Panc1 (cell line): Measurements from ENCODE around the gene COX5A. TPM values are rescaled to one million over a fixed set of nuclear protein-coding genes. Genes with fewer than 3 reads are reported as not detected.
"Not testable (repeated sequence)": the region's sequence is repeated elsewhere in the genome, so short reads cannot be mapped to it uniquely, and the experiment has no call there.

Experiments used
- ATAC-seq: fragments of 200-7000 bp; cut with Tn5 transposase; 2 replicates; pipeline ENCODE4 v1.9.1; 2020; ENCODE audit warnings: mild to moderate bottlenecking, moderate library complexity
- BruUV-seq: library from RNA; stranded (reverse); fragments of 400-500 nt; replicated peaks from 2 replicates; lab custom pipeline; 2021; lab: Mats Ljungman, UMichigan
- CTCF ChIA-PET: fragments of 300-600 bp; sonication (Branson Sonifier 250); formaldehyde crosslinking; loops from one replicate; lab custom pipeline; 2022; ENCODE audit warnings: antibody characterized with exemption; lab: Charles Lee
- POLR2A ChIA-PET: fragments of 300-600 bp; sonication (Branson Sonifier 250); formaldehyde crosslinking; loops from one replicate; lab custom pipeline; 2022; ENCODE audit warnings: antibody characterized with exemption; lab: Charles Lee
- DNase-seq: peaks from one replicate; pipeline ENCODE4 v3.0.0-alpha.2; 2010; ENCODE audit warnings: low read depth, low spot score
- H3K27ac ChIP-seq: 2 replicates; pipeline ENCODE4 v1.5.1; 2011; ENCODE audit warnings: mild to moderate bottlenecking, low read length, inconsistent platforms
- H3K27me3 ChIP-seq: fragments of 200-500 bp; sonication (Bioruptor generic); 2 replicates; pipeline ENCODE4 v1.6.0; 2014; ENCODE audit warnings: low read length, inconsistent platforms; ENCODE audit not compliant: control insufficient read depth, insufficient read depth
- H3K36me3 ChIP-seq: fragments of 200-500 bp; sonication (Bioruptor generic); 2 replicates; pipeline ENCODE4 v1.5.1; 2014; ENCODE audit warnings: inconsistent platforms, mild to moderate bottlenecking, low read length, moderate library complexity; ENCODE audit not compliant: control insufficient read depth, insufficient read depth
- H3K4me1 ChIP-seq: 2 replicates; pipeline ENCODE4 v1.5.1; 2011; ENCODE audit warnings: inconsistent platforms, mild to moderate bottlenecking, low read length, moderate library complexity; ENCODE audit not compliant: control insufficient read depth, insufficient read depth
- H3K4me3 ChIP-seq, 2 experiments: 2 replicates each; pipeline ENCODE4 v1.5.1; 2011 to 2012; ENCODE audit warnings: low read depth in 2 of 2, low read length in 2 of 2, mild to moderate bottlenecking in 2 of 2, inconsistent platforms in 1 of 2, moderate library complexity in 1 of 2
- H3K9me3 ChIP-seq: fragments of 200-500 bp; sonication (Bioruptor generic); 2 replicates; pipeline ENCODE4 v1.5.1; 2014; ENCODE audit warnings: low read depth, mild to moderate bottlenecking, inconsistent platforms, low read length, moderate library complexity; ENCODE audit not compliant: control insufficient read depth, insufficient read depth
- POLR2AphosphoS5 ChIP-seq: IDR thresholded peaks from 2 replicates; pipeline ENCODE4 v1.6.1; 2012; ENCODE audit warnings: mild to moderate bottlenecking, low read depth, low read length, moderate library complexity
- SIN3A ChIP-seq: IDR thresholded peaks from 2 replicates; pipeline ENCODE4 v1.6.1; 2012; ENCODE audit warnings: low read depth, mild to moderate bottlenecking, low read length, moderate library complexity, borderline replicate concordance; ENCODE audit not compliant: insufficient read depth
- TCF7L2 ChIP-seq: IDR thresholded peaks from 2 replicates; pipeline ENCODE4 v1.6.1; 2011; ENCODE audit warnings: mild to moderate bottlenecking, low read depth, low read length, inconsistent platforms
- in situ Hi-C: cut with HindIII; loops from 2 replicates; pipeline ENCODE4 v1.10.0; 2016; ENCODE audit warnings: low sequenced_read_pairs, low pct_unique_long_range_greater_than_20kb
- intact Hi-C: fragments of 100-400 bp; cut with micrococcal nuclease; formaldehyde crosslinking; loops from one replicate; pipeline ENCODE4 v1.10.0; 2022; ENCODE audit not compliant: unreplicated experiment
- total RNA-seq: library from RNA; stranded (reverse); gene quantifications from one replicate; pipeline ENCODE4 v1.2.1, GENCODE V29; 2021; ENCODE audit not compliant: unreplicated experiment
- TF ChIP-seq, protein P1 (sequence below), 2 experiments: IDR thresholded peaks; 2 replicates each; pipeline ENCODE4 v1.6.1; 2011 to 2012; ENCODE audit warnings: low read depth in 2 of 2, control low read depth in 1 of 2, low read length in 1 of 2, mild to moderate bottlenecking in 1 of 2, moderate library complexity in 1 of 2; ENCODE audit not compliant: insufficient read depth in 1 of 2
- TF ChIP-seq, protein P2 (sequence below): fragments of 450-650 bp; IDR thresholded peaks from 2 replicates; pipeline ENCODE4 v1.5.1; 2017; ENCODE audit warnings: mild to moderate bottlenecking

COX5A gene
- total RNA-seq, 1 experiment from 2014 or later = 353 TPM

DNA sequence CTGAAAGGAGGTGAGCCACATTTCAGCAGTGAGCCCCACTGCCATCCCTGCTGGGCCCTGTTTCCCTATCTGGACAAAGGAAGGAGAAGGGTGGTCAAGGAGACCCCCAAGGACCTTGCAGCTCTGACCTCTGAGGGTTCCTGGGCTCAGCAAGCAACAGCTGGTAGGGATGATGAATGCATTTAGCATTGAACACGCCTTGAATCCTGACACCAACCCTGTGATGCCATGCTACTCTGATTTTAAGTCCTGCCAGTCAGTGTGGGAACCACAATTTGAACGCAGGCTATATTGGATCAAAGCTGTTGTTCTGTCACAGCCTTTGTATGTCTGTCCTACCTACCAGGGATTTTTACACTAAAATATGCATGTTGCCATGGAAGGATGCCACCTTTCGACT is 41.6 kb downstream of the COX5A start:
- BruUV-seq = no TSS peak
- no peaks in the 10 kb centered on the region for H3K4me1 ChIP-seq
- no peak overlapping the region for H3K27ac ChIP-seq
- ATAC-seq = no peak
- intact Hi-C loops (no loop called here), in situ Hi-C loops (no loop called here)
- CTCF ChIA-PET = no interaction called here
- no peak overlapping the region for H3K4me3 ChIP-seq
- TF ChIP-seq, protein P1, sequence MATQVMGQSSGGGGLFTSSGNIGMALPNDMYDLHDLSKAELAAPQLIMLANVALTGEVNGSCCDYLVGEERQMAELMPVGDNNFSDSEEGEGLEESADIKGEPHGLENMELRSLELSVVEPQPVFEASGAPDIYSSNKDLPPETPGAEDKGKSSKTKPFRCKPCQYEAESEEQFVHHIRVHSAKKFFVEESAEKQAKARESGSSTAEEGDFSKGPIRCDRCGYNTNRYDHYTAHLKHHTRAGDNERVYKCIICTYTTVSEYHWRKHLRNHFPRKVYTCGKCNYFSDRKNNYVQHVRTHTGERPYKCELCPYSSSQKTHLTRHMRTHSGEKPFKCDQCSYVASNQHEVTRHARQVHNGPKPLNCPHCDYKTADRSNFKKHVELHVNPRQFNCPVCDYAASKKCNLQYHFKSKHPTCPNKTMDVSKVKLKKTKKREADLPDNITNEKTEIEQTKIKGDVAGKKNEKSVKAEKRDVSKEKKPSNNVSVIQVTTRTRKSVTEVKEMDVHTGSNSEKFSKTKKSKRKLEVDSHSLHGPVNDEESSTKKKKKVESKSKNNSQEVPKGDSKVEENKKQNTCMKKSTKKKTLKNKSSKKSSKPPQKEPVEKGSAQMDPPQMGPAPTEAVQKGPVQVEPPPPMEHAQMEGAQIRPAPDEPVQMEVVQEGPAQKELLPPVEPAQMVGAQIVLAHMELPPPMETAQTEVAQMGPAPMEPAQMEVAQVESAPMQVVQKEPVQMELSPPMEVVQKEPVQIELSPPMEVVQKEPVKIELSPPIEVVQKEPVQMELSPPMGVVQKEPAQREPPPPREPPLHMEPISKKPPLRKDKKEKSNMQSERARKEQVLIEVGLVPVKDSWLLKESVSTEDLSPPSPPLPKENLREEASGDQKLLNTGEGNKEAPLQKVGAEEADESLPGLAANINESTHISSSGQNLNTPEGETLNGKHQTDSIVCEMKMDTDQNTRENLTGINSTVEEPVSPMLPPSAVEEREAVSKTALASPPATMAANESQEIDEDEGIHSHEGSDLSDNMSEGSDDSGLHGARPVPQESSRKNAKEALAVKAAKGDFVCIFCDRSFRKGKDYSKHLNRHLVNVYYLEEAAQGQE (IDR thresholded peaks at IDR 0.05; ENCODE audit: insufficient read depth in 1 of 2, low read depth in 2 of 2, low read length in 1 of 2) = no peak
- peaks cover 2% of the 10 kb centered on the region; the same call in 1 of the 2 replicates for H3K36me3 ChIP-seq
- no peaks in the 10 kb centered on the region for H3K27me3 ChIP-seq
- no peak for DNase-seq
- POLR2A ChIA-PET = interaction anchor here (1.1 kb wide), 1 partner anchor 50 kb away, joined by 3 read pairs; no protein-coding TSS in a partner anchor
- H3K9me3 ChIP-seq = no peaks in the 10 kb centered on the region

DNA sequence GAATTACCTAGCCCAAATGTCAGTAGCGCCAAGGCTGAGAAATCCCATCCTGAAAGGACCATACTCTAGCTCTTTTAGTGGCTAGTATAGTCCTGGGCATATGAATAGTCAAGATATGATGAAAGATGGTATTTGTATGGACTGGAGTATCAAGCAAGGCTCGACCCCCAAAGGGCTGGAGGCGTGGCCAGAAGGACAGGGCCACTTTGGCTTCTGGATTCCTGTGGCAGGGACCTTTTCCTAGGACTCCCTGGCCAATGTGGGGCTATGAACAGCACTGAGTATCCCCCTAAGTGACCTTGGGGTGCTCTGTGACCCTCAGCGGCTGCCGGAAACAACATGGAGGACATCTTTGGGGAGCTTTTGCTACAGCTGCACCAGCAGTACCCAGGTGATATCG is 42.0 kb downstream of the COX5A start:
- ChIA-PET POLR2A (interaction anchor here (0.7 kb wide), 2 partner anchors 94 to 126 kb away, joined by 4 to 6 read pairs; no protein-coding TSS in a partner anchor), CTCF (no interaction called here)
- Histone ChIP-seq H3K27ac (no peak overlapping the region), H3K4me1 (no peaks in the 10 kb centered on the region), H3K9me3 (no peaks in the 10 kb centered on the region), H3K36me3 (no peaks in the 10 kb centered on the region; the same call in 1 of the 2 replicates), H3K4me3 (no peak overlapping the region), H3K27me3 (no peaks in the 10 kb centered on the region)
- in situ Hi-C loops (no loop called here), intact Hi-C loops (no loop called here)
- BruUV-seq = no TSS peak
- ATAC-seq = no peak
- no peak for TF ChIP-seq TCF7L2
- TF ChIP-seq, protein P1 (IDR thresholded peaks at IDR 0.05; ENCODE audit: insufficient read depth in 1 of 2, low read depth in 2 of 2, low read length in 1 of 2) = no peak
- TF ChIP-seq, protein P2, sequence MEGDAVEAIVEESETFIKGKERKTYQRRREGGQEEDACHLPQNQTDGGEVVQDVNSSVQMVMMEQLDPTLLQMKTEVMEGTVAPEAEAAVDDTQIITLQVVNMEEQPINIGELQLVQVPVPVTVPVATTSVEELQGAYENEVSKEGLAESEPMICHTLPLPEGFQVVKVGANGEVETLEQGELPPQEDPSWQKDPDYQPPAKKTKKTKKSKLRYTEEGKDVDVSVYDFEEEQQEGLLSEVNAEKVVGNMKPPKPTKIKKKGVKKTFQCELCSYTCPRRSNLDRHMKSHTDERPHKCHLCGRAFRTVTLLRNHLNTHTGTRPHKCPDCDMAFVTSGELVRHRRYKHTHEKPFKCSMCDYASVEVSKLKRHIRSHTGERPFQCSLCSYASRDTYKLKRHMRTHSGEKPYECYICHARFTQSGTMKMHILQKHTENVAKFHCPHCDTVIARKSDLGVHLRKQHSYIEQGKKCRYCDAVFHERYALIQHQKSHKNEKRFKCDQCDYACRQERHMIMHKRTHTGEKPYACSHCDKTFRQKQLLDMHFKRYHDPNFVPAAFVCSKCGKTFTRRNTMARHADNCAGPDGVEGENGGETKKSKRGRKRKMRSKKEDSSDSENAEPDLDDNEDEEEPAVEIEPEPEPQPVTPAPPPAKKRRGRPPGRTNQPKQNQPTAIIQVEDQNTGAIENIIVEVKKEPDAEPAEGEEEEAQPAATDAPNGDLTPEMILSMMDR = no peak
- no peak for TF ChIP-seq POLR2AphosphoS5
- no peak for TF ChIP-seq SIN3A
- DNase-seq = no peak

DNA sequence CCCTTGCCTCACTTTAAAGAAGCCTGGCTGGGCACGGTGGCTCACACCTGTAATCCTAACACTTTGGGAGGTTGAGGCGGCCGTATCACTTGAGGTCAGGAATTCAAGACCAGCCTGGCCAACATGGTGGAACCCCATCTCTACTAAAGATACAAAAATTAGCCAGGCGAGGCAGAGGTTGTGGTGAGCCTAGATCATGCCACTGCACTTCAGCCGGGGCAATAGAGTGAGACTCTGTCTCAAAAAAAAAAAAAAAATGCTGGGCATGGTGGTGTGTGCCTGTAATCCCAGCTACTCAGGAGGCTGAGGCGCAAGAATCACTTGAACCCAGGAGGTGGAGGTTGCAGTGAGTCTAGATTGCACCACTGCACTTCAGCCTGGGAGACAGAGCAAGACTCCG is 43.5 kb downstream of the COX5A start:
- BruUV-seq, H3K27ac ChIP-seq, ATAC-seq, in situ Hi-C loops, H3K4me3 ChIP-seq, intact Hi-C loops, DNase-seq, H3K4me1 ChIP-seq, H3K36me3 ChIP-seq, H3K9me3 ChIP-seq, H3K27me3 ChIP-seq: not testable (repeated sequence)
- ChIA-PET POLR2A (interaction anchor here (0.7 kb wide), 1 partner anchor 51 kb away, joined by 3 read pairs; no protein-coding TSS in a partner anchor), CTCF (interaction anchor here (0.5 kb wide), 1 partner anchor 65 kb away, joined by 3 read pairs; no protein-coding TSS in a partner anchor)
